ENCODE results near the gene NRBP1.

DNA sequence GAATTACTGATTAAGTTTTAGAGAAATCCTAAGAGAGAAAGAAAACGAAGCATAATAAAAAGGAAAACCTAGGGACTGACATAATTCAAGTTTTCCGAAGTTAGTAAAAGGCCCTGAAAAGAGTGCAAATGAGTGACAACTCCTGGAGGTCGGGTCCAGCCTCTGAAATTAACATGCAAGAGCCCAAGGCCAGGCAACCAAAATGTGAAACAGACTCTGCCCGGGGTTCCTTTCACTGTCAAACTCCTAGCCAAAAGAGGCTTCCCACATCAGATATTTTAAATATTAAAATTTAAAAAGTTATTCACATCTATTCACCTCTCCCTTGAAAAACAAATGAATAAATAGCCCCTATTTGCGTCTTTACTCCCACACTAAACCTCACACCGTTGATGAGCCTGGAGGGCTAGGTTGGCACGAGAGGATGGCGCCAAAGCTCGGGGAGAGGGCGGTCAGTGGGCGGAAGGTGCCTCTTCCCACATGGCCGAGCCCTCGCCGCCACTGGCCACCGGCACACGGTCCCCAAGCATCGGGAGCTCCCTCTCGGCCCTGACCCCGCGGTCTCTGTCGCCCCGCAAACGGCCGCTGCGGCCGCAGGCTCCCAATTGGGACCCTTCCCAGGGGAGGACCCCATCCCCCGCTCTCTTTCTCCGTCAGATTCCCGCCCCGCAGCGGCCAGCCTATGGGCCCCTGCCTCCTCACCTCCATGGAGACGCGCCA lies 19.7 kb upstream of the NRBP1 start:
- TF ChIP-seq POLR2A (IDR thresholded peaks at IDR 0.05): no peak
- TF ChIP-seq, protein P1, sequence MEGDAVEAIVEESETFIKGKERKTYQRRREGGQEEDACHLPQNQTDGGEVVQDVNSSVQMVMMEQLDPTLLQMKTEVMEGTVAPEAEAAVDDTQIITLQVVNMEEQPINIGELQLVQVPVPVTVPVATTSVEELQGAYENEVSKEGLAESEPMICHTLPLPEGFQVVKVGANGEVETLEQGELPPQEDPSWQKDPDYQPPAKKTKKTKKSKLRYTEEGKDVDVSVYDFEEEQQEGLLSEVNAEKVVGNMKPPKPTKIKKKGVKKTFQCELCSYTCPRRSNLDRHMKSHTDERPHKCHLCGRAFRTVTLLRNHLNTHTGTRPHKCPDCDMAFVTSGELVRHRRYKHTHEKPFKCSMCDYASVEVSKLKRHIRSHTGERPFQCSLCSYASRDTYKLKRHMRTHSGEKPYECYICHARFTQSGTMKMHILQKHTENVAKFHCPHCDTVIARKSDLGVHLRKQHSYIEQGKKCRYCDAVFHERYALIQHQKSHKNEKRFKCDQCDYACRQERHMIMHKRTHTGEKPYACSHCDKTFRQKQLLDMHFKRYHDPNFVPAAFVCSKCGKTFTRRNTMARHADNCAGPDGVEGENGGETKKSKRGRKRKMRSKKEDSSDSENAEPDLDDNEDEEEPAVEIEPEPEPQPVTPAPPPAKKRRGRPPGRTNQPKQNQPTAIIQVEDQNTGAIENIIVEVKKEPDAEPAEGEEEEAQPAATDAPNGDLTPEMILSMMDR (IDR thresholded peaks at IDR 0.05): no peak
